GM21825 (cell line): ENCODE data around the gene MAML3.

Experiments
- ATAC-seq: cut with Tn5 transposase; IDR thresholded peaks from one replicate; pipeline ENCODE4 v1.9.1; 2021; ENCODE audit warnings: mild to moderate bottlenecking, moderate library complexity; ENCODE audit not compliant: unreplicated experiment

MAML3 gene

GRCh38 chr4:139740531-139741041, 413.4 kb downstream of the MAML3 start:
- no peak for ATAC-seq

GRCh38 chr4:139740121-139740520, 413.9 kb downstream of the MAML3 start:
- no peak for ATAC-seq

DNA sequence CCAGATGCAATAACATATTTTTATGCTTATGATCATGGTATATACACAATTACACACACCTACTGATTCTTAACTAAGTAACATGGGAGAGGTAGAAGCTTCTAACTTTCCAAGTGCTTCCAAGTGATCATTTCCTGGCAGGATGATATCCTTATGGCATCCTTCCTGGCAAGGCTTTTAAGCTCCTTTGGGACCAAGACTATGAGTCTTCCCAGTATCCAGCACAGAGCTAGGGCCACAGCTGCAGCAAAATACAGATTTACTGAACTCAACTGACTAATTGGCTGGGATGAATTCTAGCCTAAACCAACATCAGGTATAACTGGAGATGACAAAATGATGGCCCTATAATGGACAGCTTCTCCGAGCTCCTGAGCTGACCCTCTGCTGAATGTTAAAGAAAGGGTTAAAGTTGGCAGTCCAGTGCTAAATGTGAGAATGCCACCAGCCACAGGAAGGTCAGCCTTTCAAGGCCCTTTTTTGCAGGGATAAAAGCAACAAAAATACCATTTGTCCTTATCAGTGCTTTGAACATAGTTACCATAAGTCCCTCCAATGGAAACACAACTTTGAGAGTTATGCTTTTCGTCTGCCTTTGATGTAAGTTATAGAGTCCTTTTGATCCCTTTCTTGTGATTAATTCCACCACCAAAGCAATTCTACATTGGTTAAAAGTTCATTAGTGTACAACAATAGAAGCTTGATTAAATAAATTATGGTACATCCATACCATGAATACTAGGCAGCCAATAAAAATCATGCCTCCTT, 415.0 kb downstream of the MAML3 start:
- no peak for ATAC-seq

DNA sequence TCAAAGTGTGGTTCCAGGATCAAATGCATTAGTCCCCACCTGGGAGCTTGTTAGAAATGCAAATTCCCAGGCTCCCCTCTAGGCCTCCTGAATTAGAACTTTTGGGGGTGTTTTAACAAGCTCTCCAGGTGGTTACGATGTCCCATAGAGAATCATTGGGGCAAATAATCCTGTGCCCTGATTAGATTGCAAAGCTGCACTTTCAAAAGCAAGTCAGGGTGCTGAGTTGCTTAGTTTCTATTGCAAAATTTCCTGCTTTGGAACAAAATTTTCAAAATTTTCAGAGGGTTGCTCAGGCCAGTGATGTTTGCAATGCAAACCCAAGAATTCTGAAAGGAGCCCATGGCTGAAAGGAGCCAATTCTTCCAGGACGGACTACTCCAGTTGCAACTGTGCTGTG, 417.3 kb downstream of the MAML3 start:
- no peak for ATAC-seq

- no peak for ATAC-seq
Observed at GRCh38 chr4:139736274-139736660, 417.7 kb downstream of the MAML3 start.

DNA sequence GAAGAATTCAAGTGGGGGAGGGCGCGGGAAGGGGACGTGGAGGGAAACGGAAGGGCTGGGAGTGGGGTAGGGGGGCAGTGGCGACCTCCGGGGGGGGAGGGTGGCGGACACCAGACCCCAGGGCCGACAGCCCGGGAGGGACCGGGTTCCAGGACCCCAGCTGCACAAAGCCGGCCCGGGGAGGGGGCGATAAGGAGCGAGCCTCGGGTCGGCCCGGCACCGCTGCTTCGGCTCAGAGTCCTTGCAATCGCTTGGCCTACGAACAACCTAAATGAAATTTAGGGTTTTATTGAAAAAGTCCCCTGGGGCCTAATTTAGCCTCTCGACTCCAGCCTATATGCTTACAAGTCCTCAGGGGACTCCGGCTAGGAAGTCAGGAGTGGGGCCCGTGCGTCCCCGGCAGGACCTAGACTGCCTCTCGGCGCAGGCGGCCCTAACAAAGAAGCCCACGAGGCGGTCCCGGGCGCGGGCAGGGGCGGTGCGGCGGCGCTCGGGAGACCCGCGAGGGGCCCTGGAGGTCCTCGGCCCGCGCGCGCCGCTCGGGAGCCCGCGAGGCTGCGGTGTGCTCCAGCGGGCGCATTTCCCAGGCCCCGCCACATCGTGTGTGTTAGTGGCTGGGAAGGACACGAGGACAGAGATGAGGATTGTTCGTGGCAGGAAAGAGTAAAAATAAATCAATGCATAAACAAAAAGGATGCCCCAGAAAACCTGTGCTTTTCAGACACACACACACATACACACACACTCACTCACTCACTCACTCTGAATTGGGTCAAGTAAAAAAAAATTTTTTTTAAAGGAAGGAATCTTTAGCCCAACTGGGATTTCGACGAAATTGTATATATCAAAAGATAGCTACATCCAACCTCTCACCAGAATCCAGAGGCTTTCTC, 418.4 kb downstream of the MAML3 start:
- ATAC-seq, result no peak

- ATAC-seq, result peak; percentile 80
Observed at GRCh38 chr4:139734875-139735380, 419.1 kb downstream of the MAML3 start.

GRCh38 chr4:139734201-139734874, 419.6 kb downstream of the MAML3 start:
- no peak for ATAC-seq

- ATAC-seq, result no peak
Observed at GRCh38 chr4:139732991-139733570, 420.9 kb downstream of the MAML3 start.

- no peak for ATAC-seq
Observed at GRCh38 chr4:139728840-139729239, 425.1 kb downstream of the MAML3 start.

- no peak for ATAC-seq
Observed at GRCh38 chr4:139728146-139728545, 425.8 kb downstream of the MAML3 start.

- no peak for ATAC-seq
Observed at GRCh38 chr4:139726615-139727014, 427.4 kb downstream of the MAML3 start.

- no peak for ATAC-seq
Observed at GRCh38 chr4:139725236-139725635, 428.7 kb downstream of the MAML3 start.

- ATAC-seq, result no peak
Observed at GRCh38 chr4:139721789-139722188, 432.2 kb downstream of the MAML3 start.

GRCh38 chr4:139720806-139721205, 433.2 kb downstream of the MAML3 start:
- ATAC-seq, result no peak

GRCh38 chr4:139719381-139720101, 434.4 kb downstream of the MAML3 start:
- ATAC-seq, result no peak

DNA sequence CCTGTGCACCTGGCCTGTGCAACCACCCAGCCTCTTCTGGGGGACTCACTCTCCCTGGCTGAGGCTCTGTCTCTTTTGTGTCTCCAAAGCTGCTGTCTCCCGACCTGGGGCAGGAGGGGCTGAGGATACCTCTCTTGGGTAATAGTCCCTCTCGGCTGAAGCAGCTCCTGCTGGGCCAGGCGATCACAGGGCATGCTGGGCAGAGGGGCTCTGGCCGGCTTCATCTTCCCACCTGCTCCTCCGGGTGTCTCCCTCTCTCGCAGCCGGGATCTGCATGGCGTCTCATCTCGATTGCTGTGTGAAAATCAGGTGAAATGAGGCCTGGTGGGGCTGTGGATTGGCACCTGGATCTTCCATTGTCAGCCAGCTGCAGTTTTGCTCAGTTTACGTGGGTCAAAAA, 435.2 kb downstream of the MAML3 start:
- ATAC-seq, result no peak

DNA sequence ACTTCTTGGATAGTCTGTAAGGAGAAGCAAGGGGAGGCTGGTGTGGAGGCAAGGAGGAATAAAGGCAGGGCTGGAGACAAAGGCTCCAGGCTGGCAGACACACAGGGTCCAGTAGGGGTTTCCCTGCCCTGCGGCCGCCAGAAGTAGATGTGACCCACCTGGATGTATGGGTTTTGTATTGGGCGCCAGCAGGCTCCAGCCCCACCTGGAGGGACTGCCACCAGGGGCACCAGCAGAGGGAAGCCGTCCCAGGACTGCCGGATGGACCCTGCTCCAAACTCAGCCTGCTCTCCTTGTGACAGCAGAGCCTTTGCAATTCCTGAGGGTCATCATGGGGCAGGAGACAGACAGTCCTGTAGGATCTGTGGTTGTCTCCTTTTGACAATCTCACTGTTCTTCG, 435.6 kb downstream of the MAML3 start:
- no peak for ATAC-seq

DNA sequence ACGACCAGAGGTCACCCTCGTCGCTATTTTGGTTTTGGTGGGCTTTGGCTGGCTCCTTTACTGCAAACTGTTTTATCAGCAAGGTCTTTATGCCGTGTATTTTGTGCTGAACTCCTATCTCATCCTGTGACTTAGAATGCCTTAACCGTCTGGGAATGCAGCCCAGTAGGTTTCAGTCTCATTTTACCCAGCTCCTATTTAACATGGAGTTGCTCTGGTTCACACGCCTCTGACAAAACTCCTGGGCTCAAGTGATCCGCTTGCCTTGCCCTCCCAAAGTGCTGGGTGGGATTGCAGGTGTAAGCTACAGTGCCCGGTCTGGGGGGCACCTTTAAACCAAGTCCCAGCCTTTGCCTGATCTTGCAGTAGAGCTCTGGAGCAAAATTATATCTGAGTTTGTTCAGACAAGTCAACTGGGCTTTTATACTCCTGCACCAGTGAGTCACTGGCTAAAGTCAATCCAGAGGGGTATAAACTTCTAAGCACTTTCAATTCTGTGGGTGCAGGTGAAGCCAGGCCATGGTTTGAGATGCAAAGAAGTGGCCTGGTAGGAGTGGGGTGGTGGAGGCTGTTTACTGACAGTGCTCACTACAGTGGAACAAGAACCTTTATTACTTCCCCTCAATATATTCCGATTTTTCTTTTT, 438.1 kb downstream of the MAML3 start:
- ATAC-seq, result no peak

- no peak for ATAC-seq
Observed at GRCh38 chr4:139712882-139713281, 441.1 kb downstream of the MAML3 start.
